ENCODE data around the gene ZNRF1.
A peak's percentile ranks its signal among the peaks of the same experiment; 100 is the strongest.

ZNRF1 gene

GRCh38 chr16:75103994-75104393, 105.2 kb downstream of the ZNRF1 start:
- no peak overlapping the region for H3K4me3 Mint-ChIP-seq
- peaks cover 3% of the 10 kb centered on the region for H3K36me3 Mint-ChIP-seq (ENCODE audit: insufficient read depth)
- peaks cover 13% of the 10 kb centered on the region for H3K4me1 Mint-ChIP-seq
- H3K27ac Mint-ChIP-seq (ENCODE audit: low read depth), result no peak overlapping the region
- peaks cover 6% of the 10 kb centered on the region for H3K9me3 Mint-ChIP-seq
- ATAC-seq (replicated peaks; ENCODE audit: extremely low read depth, poor library complexity, severe bottlenecking), result no peak
- no peak for DNase-seq (ENCODE audit: low spot score in 2 of 2)
- H3K27me3 Mint-ChIP-seq, result no peaks in the 10 kb centered on the region

GRCh38 chr16:75104836-75105235, 106.0 kb downstream of the ZNRF1 start:
- Mint-ChIP-seq H3K27me3 (no peaks in the 10 kb centered on the region), H3K9me3 (peaks cover 6% of the 10 kb centered on the region), H3K27ac (ENCODE audit: low read depth) (no peak overlapping the region), H3K36me3 (ENCODE audit: insufficient read depth) (peaks cover under 1% of the 10 kb centered on the region), H3K4me1 (peaks cover 18% of the 10 kb centered on the region), H3K4me3 (no peak overlapping the region)
- no peak for DNase-seq (ENCODE audit: low spot score in 2 of 2)
- ATAC-seq (replicated peaks; ENCODE audit: extremely low read depth, poor library complexity, severe bottlenecking), result no peak

GRCh38 chr16:75105306-75106061, 106.7 kb downstream of the ZNRF1 start:
- Mint-ChIP-seq H3K36me3 (ENCODE audit: insufficient read depth) (peaks cover 1% of the 10 kb centered on the region), H3K27me3 (peaks cover 3% of the 10 kb centered on the region), H3K4me3 (no peak overlapping the region), H3K9me3 (peaks cover 6% of the 10 kb centered on the region), H3K27ac (ENCODE audit: low read depth) (no peak overlapping the region), H3K4me1 (peaks cover 13% of the 10 kb centered on the region)
- no peak for ATAC-seq (replicated peaks; ENCODE audit: extremely low read depth, poor library complexity, severe bottlenecking)
- no peak for DNase-seq (ENCODE audit: low spot score in 2 of 2)

- H3K9me3 Mint-ChIP-seq, result peaks cover 6% of the 10 kb centered on the region
- peaks cover 11% of the 10 kb centered on the region for H3K27me3 Mint-ChIP-seq
- H3K4me1 Mint-ChIP-seq, result peaks cover 18% of the 10 kb centered on the region
- peaks cover 4% of the 10 kb centered on the region for H3K36me3 Mint-ChIP-seq (ENCODE audit: insufficient read depth)
- no peak overlapping the region for H3K4me3 Mint-ChIP-seq
- no peak overlapping the region for H3K27ac Mint-ChIP-seq (ENCODE audit: low read depth)
- no peak for DNase-seq (ENCODE audit: low spot score in 2 of 2)
- ATAC-seq (replicated peaks; ENCODE audit: extremely low read depth, poor library complexity, severe bottlenecking), result no peak
Observed at GRCh38 chr16:75106351-75107274, 107.8 kb downstream of the ZNRF1 start.

GRCh38 chr16:75107505-75107904, 108.7 kb downstream of the ZNRF1 start:
- Mint-ChIP-seq H3K4me3 (no peak overlapping the region), H3K9me3 (peaks cover 6% of the 10 kb centered on the region), H3K36me3 (ENCODE audit: insufficient read depth) (peaks cover 4% of the 10 kb centered on the region), H3K27ac (ENCODE audit: low read depth) (no peak overlapping the region), H3K4me1 (peaks cover 18% of the 10 kb centered on the region), H3K27me3 (peaks cover 20% of the 10 kb centered on the region)
- DNase-seq (ENCODE audit: low spot score in 2 of 2), result no peak
- ATAC-seq (replicated peaks; ENCODE audit: extremely low read depth, poor library complexity, severe bottlenecking), result no peak

- H3K4me3 Mint-ChIP-seq, result no peak overlapping the region
- peaks cover 4% of the 10 kb centered on the region for H3K36me3 Mint-ChIP-seq (ENCODE audit: insufficient read depth)
- peak overlapping the region; percentile 82 for H3K27ac Mint-ChIP-seq (ENCODE audit: low read depth)
- H3K4me1 Mint-ChIP-seq, result peaks cover 18% of the 10 kb centered on the region
- peaks cover 4% of the 10 kb centered on the region for H3K9me3 Mint-ChIP-seq
- H3K27me3 Mint-ChIP-seq, result peaks cover 31% of the 10 kb centered on the region
- peak; percentile 29 for ATAC-seq (replicated peaks; ENCODE audit: extremely low read depth, poor library complexity, severe bottlenecking)
- DNase-seq (ENCODE audit: low spot score in 2 of 2), result peak in 1 of 2 donors; percentile 34
Observed at GRCh38 chr16:75108792-75109731, 110.2 kb downstream of the ZNRF1 start.

- Mint-ChIP-seq H3K4me3 (no peak overlapping the region), H3K9me3 (no peaks in the 10 kb centered on the region), H3K27me3 (peaks cover 31% of the 10 kb centered on the region), H3K36me3 (ENCODE audit: insufficient read depth) (peaks cover 4% of the 10 kb centered on the region), H3K27ac (ENCODE audit: low read depth) (peak overlapping the region; percentile 65), H3K4me1 (peaks cover 18% of the 10 kb centered on the region)
- no peak for DNase-seq (ENCODE audit: low spot score in 2 of 2)
- ATAC-seq (replicated peaks; ENCODE audit: extremely low read depth, poor library complexity, severe bottlenecking), result no peak
Observed at GRCh38 chr16:75109732-75110243, 111.0 kb downstream of the ZNRF1 start.

- Mint-ChIP-seq H3K9me3 (no peaks in the 10 kb centered on the region), H3K27ac (ENCODE audit: low read depth) (peak overlapping the region; percentile 65), H3K4me3 (no peak overlapping the region), H3K4me1 (peaks cover 18% of the 10 kb centered on the region), H3K36me3 (ENCODE audit: insufficient read depth) (peaks cover 4% of the 10 kb centered on the region), H3K27me3 (peaks cover 31% of the 10 kb centered on the region)
- peak; percentile 75 for ATAC-seq (replicated peaks; ENCODE audit: extremely low read depth, poor library complexity, severe bottlenecking)
- peak; percentile 70 to 78 for DNase-seq (ENCODE audit: low spot score in 2 of 2)
Observed at GRCh38 chr16:75110637-75111513, 112.1 kb downstream of the ZNRF1 start.

GRCh38 chr16:75111514-75111940, 112.7 kb downstream of the ZNRF1 start:
- no peak overlapping the region for H3K4me3 Mint-ChIP-seq
- DNase-seq (ENCODE audit: low spot score in 2 of 2), result no peak

GRCh38 chr16:75111961-75112733, 113.3 kb downstream of the ZNRF1 start:
- peaks cover 4% of the 10 kb centered on the region for H3K36me3 Mint-ChIP-seq (ENCODE audit: insufficient read depth)
- DNase-seq (ENCODE audit: low spot score in 2 of 2), result no peak
- H3K4me3 Mint-ChIP-seq, result no peak overlapping the region
- ATAC-seq (replicated peaks; ENCODE audit: extremely low read depth, poor library complexity, severe bottlenecking), result no peak
- peak overlapping the region; percentile 32 for H3K27ac Mint-ChIP-seq (ENCODE audit: low read depth)
- peaks cover 18% of the 10 kb centered on the region for H3K4me1 Mint-ChIP-seq
- H3K27me3 Mint-ChIP-seq, result peaks cover 31% of the 10 kb centered on the region
- no peaks in the 10 kb centered on the region for H3K9me3 Mint-ChIP-seq

More at GRCh38 chr16:75111514-75111940, 112.7 kb downstream of the ZNRF1 start:
- Mint-ChIP-seq H3K36me3 (ENCODE audit: insufficient read depth) (peaks cover 4% of the 10 kb centered on the region), H3K27ac (ENCODE audit: low read depth) (peak overlapping the region; percentile 32), H3K9me3 (no peaks in the 10 kb centered on the region), H3K27me3 (peaks cover 31% of the 10 kb centered on the region), H3K4me1 (peaks cover 18% of the 10 kb centered on the region)
- peak; percentile 13 for ATAC-seq (replicated peaks; ENCODE audit: extremely low read depth, poor library complexity, severe bottlenecking)
